Activated CD8-positive, alpha-beta T cell treated with anti-CD3 and anti-CD28 coated beads for 36 hours (primary cell): ENCODE data around the gene SECISBP2L. TPM values are rescaled to one million over a fixed set of nuclear protein-coding genes. Genes with fewer than 3 reads are reported as not detected.

ENCODE experiments used
- ATAC-seq: fragments of 200-7000 bp; cut with Tn5 transposase; one replicate; pipeline ENCODE4 v1.10.0; 2021; ENCODE audit warnings: mild to moderate bottlenecking, moderate library complexity
- CTCF ChIA-PET: fragments of 350-600 bp; sonication (Branson Sonifier 250); formaldehyde crosslinking; loops from one replicate; lab custom pipeline; 2021; ENCODE audit warnings: antibody characterized with exemption; lab: Charles Lee
- POLR2A ChIA-PET: fragments of 350-600 bp; sonication (Branson Sonifier 250); formaldehyde crosslinking; loops from one replicate; lab custom pipeline; 2021; ENCODE audit warnings: antibody characterized with exemption; lab: Charles Lee
- DNase-seq: peaks from one replicate; pipeline ENCODE4 v3.0.0-alpha.2; 2020
- H3K27ac Mint-ChIP-seq: one replicate; pipeline ENCODE4 v1.8.0; 2021; ENCODE audit warnings: mild to moderate bottlenecking, mixed read lengths
- H3K27me3 Mint-ChIP-seq: one replicate; pipeline ENCODE4 v1.8.0; 2021; ENCODE audit warnings: mixed read lengths
- H3K36me3 Mint-ChIP-seq: one replicate; pipeline ENCODE4 v1.8.0; 2021; ENCODE audit warnings: low read depth, mixed read lengths
- H3K4me1 Mint-ChIP-seq: one replicate; pipeline ENCODE4 v1.8.0; 2021; ENCODE audit warnings: low read depth, mixed read lengths
- H3K4me3 Mint-ChIP-seq: one replicate; pipeline ENCODE4 v1.8.0; 2021; ENCODE audit warnings: mild to moderate bottlenecking, moderate library complexity, mixed read lengths
- H3K9me3 Mint-ChIP-seq: one replicate; pipeline ENCODE4 v1.8.0; 2021; ENCODE audit warnings: mixed read lengths
- intact Hi-C: fragments of 100-400 bp; cut with micrococcal nuclease; formaldehyde crosslinking; loops from one replicate; pipeline ENCODE4 v1.10.0; 2022
- total RNA-seq, 2 experiments: library from RNA; stranded (reverse); gene quantifications; one replicate each; pipeline ENCODE4 v1.2.3, GENCODE V29; 2021
- TF ChIP-seq, protein P1 (sequence below): fragments of 200-600 bp; IDR thresholded peaks from one replicate; pipeline ENCODE4 v1.8.0; 2022; ENCODE audit warnings: antibody characterized with exemption, mild to moderate bottlenecking

Gene SECISBP2L
- total RNA-seq, 2 experiments from 2014 or later: 17.9 to 19.6 TPM

- DNase-seq: no peak
- TF ChIP-seq, protein P1, sequence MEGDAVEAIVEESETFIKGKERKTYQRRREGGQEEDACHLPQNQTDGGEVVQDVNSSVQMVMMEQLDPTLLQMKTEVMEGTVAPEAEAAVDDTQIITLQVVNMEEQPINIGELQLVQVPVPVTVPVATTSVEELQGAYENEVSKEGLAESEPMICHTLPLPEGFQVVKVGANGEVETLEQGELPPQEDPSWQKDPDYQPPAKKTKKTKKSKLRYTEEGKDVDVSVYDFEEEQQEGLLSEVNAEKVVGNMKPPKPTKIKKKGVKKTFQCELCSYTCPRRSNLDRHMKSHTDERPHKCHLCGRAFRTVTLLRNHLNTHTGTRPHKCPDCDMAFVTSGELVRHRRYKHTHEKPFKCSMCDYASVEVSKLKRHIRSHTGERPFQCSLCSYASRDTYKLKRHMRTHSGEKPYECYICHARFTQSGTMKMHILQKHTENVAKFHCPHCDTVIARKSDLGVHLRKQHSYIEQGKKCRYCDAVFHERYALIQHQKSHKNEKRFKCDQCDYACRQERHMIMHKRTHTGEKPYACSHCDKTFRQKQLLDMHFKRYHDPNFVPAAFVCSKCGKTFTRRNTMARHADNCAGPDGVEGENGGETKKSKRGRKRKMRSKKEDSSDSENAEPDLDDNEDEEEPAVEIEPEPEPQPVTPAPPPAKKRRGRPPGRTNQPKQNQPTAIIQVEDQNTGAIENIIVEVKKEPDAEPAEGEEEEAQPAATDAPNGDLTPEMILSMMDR: no peak
- ATAC-seq: no peak
- Mint-ChIP-seq H3K36me3 (no peaks in the 10 kb centered on the region), H3K27me3 (no peaks in the 10 kb centered on the region), H3K4me3 (no peak overlapping the region), H3K27ac (no peak overlapping the region), H3K9me3 (no peaks in the 10 kb centered on the region), H3K4me1 (peaks cover 46% of the 10 kb centered on the region)
- ChIA-PET CTCF (interaction anchor here (1.0 kb wide), 1 partner anchor 66 kb away, joined by 4 read pairs; no protein-coding TSS in a partner anchor), POLR2A (no interaction called here)
- intact Hi-C loops: loop anchor here (10.0 kb wide), 1 partner anchor 177 kb away; no protein-coding TSS in a partner anchor
Measured at GRCh38 chr15:49041426-49041825, 4.8 kb downstream of the SECISBP2L start.

GRCh38 chr15:49040151-49040550, 6.1 kb downstream of the SECISBP2L start:
- no peak overlapping the region for H3K4me3 Mint-ChIP-seq
- no peaks in the 10 kb centered on the region for H3K27me3 Mint-ChIP-seq
- H3K4me1 Mint-ChIP-seq: peaks cover 44% of the 10 kb centered on the region
- no peak overlapping the region for H3K27ac Mint-ChIP-seq
- intact Hi-C loops: loop anchor here (10.0 kb wide), 1 partner anchor 175 kb away; no protein-coding TSS in a partner anchor
- no peaks in the 10 kb centered on the region for H3K9me3 Mint-ChIP-seq
- no peak for DNase-seq
- ChIA-PET CTCF (interaction anchor here (1.2 kb wide), 1 partner anchor 65 kb away, joined by 6 read pairs; no protein-coding TSS in a partner anchor), POLR2A (no interaction called here)
- ATAC-seq: no peak
- TF ChIP-seq, protein P1: no peak
- H3K36me3 Mint-ChIP-seq: peaks cover 1% of the 10 kb centered on the region

- H3K27ac Mint-ChIP-seq: no peak overlapping the region
- H3K4me3 Mint-ChIP-seq: no peak overlapping the region
- no peaks in the 10 kb centered on the region for H3K27me3 Mint-ChIP-seq
- intact Hi-C loops: no loop called here
- H3K9me3 Mint-ChIP-seq: no peaks in the 10 kb centered on the region
- H3K36me3 Mint-ChIP-seq: peaks cover 1% of the 10 kb centered on the region
- ATAC-seq (no peak), DNase-seq (no peak)
- H3K4me1 Mint-ChIP-seq: peaks cover 33% of the 10 kb centered on the region
- CTCF ChIA-PET: interaction anchor here (0.6 to 1.5 kb wide), 3 partner anchors 8 to 75 kb away, joined by 3 to 6 read pairs (median 3); partner anchors contain the start of genes SECISBP2L and SHC4
- TF ChIP-seq, protein P1: no peak
- POLR2A ChIA-PET: no interaction called here
Measured at GRCh38 chr15:49038382-49038781, 7.9 kb downstream of the SECISBP2L start.

DNA sequence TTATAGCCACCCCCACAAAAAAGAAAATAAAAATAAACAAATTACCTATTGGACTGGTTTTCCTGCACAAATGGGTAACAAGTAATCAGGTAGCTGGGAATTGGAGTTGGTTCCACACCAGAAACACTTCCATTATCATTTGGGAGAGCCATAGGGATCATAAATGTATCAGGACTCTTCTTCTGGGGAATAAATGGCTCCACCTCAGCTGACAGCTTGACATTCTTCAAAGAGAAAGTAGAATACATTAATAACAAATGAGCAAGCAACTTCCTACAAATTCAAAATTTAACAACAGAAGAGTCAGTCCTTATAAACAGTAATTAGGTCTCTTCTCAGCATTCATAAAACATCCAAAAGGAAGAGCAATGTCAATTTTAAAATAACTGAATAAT, 8.7 kb downstream of the SECISBP2L start:
- DNase-seq: no peak
- H3K9me3 Mint-ChIP-seq: no peaks in the 10 kb centered on the region
- TF ChIP-seq, protein P1: no peak
- peaks cover 4% of the 10 kb centered on the region for H3K36me3 Mint-ChIP-seq
- no peak overlapping the region for H3K27ac Mint-ChIP-seq
- ATAC-seq: no peak
- no peaks in the 10 kb centered on the region for H3K27me3 Mint-ChIP-seq
- ChIA-PET CTCF (interaction anchor here (1.5 kb wide), 1 partner anchor 9 kb away, joined by 6 read pairs; the partner anchor contains the start of gene SECISBP2L), POLR2A (interaction anchor here (0.6 kb wide), 1 partner anchor 706 kb away, joined by 3 read pairs; no protein-coding TSS in a partner anchor)
- H3K4me3 Mint-ChIP-seq: no peak overlapping the region
- H3K4me1 Mint-ChIP-seq: peaks cover 33% of the 10 kb centered on the region
- intact Hi-C loops: no loop called here
